Measurements from ENCODE around the gene COMMD3.

DNA sequence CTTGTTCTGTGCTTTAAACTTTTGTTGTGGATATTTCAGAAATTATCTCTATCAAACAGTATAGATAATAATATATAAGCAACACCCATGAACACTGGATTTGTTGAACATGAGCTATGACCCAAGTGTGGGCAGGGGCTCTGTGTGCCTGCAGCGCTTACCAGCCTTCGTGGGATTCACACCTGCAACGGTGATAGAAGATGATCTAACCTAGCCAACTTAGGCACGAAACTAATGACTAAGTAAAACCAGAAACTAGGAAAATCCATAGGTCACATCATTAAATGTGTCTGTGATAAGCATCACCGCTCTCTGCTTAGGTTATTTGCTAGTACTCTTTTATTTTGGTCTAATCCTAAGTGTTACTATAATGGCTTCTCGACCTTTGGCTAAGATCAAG lies 47.1 kb downstream of the COMMD3 start:
- TF ChIP-seq CTCF (IDR thresholded peaks at IDR 0.05) = no peak
- no peak for TF ChIP-seq POLR2A (IDR thresholded peaks at IDR 0.05)

Measured in Peyer's patch (tissue), 4 donors.